Activated CD4-positive, alpha-beta T cell treated with anti-CD3 and anti-CD28 coated beads for 48 hours (primary cell): ENCODE data around the gene LRRC8C.
A peak's percentile ranks its signal among the peaks of the same experiment; 100 is the strongest.
"Not testable (repeated sequence)": the region's sequence is repeated elsewhere in the genome, so short reads cannot be mapped to it uniquely, and the experiment has no call there.

Experiments
- DNase-seq: peaks from one replicate; pipeline ENCODE4 v3.0.0-alpha.2; 2020

Gene LRRC8C

DNA sequence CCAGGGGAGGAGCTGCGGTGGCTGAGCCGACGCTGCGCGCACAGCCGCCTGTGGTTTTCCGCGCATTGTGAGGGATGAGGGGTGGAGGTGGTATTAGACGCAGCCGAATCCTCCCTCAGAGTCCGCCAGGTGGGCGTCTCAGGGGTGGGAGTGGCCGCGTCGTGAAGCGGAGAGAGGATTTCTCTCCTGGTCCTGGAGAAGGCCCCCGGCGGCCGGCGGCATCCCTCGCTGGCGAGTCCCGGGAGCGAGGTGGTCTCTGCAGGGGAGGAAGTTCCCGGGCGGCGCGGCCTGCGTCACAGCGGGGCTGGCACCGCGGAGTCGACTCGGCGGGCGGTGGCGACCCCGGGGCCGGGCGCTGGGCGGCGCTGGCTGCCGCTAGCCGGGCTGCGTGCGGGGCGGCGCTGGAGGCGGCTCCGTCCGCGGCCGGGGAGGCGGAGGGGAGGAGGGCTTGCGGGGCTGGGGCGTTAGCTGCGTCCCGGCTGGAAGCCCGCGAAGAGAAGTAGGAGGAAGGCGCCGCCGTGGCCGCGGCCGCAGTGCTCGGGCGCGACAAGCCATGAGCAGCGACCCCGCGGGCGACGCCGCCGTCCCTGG, at the start of gene LRRC8C:
Gene LRRC8C (plus strand): TSS at position 464 of the 591 bp plus-strand sequence. CDS start 53,354 bp downstream, outside the sequence.
- DNase-seq = peak; percentile 90

DNA sequence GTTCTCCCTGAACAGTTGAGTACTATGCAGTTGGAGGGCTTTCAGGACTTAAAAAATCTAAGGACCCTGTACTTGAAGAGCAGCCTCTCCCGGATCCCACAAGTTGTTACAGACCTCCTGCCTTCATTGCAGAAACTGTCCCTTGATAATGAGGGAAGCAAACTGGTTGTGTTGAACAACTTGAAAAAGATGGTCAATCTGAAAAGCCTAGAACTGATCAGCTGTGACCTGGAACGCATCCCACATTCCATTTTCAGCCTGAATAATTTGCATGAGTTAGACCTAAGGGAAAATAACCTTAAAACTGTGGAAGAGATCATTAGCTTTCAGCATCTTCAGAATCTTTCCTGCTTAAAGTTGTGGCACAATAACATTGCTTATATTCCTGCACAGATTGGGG, 48.7 kb upstream of the LRRC8C start:
- DNase-seq = no peak

DNA sequence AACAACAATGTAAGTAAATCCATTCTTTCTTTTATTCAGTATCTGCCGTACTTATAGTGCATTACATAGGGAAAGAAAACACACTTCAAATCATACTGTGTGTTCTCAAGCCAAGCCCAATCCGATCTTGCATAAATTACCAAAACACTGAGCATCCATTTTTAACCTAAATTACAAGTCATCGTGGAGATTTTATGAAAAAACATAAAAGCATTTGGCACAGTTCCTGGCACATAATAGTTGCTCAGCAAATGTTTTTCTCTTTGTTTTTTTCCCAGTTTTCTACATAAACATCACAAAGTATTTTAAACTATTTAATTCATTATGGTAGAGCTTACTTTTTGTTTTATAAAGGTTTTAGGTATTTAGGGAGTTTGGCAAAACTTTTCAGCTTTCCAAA, 48.1 kb upstream of the LRRC8C start:
- DNase-seq = no peak

DNA sequence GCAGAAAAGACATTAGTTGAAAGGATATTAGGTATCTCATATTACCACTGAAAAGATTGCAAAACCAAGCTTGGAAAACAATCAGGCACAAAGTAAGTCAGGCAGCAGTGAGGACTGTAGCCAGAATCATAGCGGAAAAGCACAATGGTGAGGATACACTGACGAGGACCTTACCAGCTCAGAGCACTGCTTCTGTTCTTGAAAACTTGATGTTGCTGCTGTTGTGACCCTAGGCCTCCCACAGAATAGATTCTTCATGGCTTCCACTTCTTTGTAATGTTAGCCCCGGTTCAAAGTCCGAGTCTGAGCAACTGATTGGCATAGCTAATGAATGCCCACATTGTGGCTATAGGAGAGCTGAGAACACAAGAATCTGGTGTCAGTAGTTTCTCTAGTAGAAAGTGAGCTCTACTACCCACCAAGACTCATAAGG, 45.2 kb upstream of the LRRC8C start:
- DNase-seq = no peak

DNA sequence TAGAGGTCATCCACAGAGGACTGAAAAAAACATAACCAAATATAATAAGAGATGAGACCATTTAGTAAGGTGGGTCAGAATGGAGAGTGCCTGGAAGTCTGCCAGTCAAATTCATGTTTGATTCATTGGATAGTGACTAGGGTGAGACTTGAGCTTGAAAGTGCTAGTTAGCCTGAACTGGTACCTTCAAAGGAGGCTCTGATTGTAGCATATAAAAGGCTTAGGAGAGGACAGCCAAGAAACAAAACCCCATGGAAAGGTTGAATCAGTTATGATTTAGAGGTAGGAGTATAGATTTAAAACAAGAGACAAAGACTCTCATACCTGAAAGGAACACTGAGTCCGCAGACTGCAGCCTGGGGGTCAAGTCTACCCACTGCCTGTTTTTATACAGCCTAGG, 44.4 kb upstream of the LRRC8C start:
- no peak for DNase-seq

DNA sequence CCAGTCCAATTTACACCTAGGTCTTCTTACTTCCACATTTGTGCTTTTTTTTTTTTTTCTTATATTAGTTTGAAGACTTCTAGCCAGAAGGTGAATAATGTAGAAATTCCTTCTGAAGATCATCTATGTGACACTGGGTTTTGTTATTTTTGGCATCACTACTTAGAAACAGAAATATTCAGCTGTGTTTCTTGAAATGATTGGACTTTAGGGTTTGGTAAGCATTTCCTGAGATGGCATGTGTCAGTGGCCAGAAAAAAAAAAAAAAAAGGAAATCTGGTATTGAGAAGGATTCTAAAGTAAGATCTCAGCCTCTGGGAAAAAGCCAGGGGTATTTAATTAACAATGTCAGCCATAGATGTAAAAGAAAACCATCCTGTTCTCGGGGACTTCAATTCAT, 43.4 kb upstream of the LRRC8C start:
- DNase-seq = no peak

DNA sequence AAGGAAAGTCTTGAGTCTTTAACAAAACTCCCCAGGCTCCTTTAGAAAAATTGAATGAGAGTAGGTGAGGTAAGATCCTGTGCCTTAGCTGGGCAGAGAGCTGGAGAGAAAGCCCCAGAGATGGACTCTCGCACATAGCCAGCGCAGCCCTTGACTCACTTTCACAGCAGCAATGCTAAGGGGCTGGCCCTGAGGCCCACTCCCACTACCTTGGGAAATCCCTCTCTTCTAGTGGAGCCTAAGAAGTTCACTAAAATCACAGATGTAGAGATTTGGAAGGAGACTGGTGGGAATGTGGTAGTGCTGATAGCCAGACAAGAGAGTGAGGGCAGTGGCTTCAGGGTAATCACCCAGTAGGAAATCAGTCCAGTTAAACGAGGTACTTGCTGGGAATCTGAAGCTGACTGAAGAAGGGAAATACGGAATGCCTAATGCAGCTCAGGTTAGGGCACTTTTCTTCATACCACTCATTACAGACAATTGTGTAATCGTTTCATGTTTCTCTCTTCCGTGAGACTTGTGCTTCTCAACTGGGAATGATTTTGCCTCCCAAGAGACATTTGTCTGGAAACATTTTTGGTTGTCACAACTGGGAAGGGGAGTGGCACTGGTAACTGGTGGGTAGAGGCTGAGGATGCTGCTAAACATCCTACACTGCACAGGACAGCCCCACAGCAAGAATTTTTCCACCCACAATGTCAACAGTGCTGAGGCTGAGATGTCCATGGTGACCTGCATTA, 42.4 kb upstream of the LRRC8C start:
- DNase-seq = no peak

DNA sequence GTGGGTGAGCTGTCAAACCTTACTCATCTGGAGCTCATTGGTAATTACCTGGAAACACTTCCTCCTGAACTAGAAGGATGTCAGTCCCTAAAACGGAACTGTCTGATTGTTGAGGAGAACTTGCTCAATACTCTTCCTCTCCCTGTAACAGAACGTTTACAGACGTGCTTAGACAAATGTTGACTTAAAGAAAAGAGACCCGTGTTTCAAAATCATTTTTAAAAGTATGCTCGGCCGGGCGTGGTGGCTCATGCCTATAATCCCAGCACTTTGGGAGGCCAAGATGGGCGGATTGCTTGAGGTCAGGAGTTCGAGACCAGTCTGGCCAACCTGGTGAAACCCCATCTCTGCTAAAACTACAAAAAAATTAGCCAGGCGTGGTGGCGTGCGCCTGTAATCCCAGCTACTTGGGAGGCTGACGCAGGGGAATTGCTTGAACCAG, 40.0 kb upstream of the LRRC8C start:
- DNase-seq = not testable (repeated sequence)

DNA sequence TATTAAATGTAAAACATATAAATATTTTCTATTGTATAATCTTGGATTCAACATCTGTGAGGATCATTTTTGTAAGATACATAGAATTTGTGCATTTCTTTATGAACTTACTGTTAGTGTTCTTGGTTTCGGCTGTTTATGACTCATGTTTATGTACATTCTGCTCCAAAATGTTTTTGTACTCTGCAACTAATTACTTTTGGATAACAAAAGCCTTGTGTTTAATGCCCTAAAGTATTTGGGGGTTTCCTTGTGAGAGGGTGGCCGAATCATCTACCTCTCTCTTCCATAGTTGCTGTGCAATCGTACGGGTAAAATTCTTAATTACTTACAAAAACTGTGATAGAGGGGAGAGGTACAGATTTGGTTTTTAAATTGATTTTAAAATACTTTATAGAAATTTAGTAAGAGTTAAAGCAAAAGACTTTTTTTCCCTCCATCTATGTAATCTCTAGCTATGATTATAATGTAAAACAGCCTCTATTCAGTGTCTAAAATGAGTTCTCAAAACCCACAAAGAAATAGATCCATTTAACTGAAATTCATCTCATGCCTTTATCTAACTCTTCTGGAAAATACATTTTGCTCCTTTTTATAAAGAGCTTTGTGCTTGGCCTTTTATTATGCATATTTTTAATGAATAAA, 38.7 kb upstream of the LRRC8C start:
- no peak for DNase-seq

DNA sequence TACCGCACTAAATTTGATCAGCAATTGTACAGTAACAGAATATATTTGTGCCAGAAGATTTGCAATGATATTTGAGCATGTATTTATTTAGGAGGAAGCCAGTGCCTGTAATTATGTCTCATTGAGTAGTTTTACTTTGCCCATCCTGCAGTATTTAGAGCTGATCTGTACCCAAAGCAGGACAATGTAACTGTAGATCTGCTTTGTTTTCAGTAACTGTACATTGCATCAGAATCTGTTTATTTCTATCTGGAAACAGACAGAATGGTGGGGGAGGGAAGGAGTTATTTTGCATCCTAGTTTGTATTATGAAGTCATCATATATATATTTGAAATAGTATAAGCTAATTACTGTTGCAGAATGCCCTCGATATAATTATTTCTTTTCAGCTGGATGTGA, 36.2 kb upstream of the LRRC8C start:
- no peak for DNase-seq

DNA sequence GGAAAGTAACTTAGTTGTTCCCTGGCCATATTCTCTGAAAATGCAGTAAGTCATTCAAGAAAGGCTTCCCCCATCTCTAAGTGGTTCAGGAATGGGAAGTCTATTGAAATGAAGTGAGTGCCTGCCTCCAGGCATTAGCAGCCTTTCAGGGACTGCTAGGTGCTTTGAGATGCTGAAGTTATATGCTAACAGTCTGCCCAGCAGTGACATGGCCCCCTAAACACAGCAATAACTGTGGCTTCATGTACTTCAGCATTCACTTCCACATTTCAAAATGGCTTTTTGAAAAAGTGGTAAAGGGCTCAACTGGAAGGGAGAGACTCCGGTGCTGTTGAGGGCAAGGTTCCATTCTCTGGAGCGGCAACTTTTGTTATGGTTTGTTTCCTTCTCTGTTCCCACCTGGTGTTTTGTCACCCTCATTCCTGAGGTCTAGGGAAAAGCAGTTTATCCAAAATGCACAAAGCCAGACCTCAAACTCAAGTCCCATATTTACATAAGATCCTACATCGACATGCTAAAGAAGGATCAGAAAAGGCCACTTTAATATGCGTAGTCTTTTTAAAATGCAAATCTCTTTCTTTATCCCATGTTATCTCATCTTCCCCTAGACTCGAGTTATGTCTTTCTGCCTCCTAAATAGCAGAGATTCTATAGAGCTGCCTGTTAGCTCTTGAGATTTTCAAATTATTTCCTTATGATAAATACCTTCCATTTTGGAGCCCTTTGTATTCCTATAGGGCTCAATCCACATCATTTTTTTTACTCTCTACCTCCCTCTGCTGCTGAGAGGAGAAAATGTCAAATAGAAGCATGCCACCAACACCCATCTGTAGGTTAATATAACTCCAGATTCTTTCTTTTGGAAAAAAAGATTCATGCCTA, 34.2 kb upstream of the LRRC8C start:
- DNase-seq = no peak

DNA sequence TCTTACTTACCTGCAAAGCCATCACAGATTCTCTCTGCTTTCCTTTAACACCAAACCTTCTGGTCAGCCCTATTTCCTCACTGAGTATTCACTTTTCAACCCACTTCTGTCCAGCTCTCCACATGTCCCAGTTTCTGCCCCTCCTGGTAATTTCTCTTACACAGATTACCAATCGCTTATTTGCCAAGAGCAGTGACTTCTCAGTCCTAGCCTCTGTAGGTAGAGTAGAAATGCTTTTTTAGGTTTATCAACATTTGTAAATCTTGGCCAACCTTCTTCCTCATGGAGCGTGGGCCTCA, 33.6 kb upstream of the LRRC8C start:
- no peak for DNase-seq

DNA sequence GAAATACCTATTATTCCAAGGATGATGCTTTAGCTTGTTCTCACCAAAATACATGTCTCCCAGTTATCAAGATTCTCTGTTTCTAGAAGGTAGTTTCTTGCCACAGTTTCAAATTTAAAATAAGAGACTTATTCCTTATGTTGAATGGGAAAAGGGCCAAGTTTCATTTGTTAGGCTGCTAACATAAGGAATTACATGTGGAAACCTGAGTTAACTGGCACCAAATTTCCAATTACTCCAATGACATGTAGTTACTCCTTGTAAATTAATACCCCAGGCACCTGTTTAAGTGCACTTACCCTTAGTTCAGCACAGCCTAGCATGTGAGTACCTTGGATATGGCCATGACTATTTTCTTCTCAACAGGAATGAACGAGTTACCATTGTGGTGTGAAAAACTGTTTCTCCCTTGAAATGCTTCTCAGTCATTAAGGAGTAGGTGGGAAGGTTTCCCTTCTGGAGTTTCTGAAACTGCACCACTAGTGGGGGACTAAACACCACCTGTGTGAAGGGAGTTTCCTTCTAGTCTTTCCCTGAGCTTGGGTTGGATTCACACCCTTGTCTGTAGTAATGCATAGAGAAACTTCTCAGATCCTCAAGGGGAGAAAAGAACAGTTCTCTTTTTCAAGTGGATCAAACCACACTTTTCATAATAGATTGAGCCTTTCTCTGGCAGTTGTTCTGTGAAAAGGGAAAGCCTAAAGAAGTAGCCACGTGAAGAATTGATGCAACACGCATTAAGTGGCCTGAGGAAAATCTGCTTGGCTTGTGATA, 32.3 kb upstream of the LRRC8C start:
- no peak for DNase-seq

DNA sequence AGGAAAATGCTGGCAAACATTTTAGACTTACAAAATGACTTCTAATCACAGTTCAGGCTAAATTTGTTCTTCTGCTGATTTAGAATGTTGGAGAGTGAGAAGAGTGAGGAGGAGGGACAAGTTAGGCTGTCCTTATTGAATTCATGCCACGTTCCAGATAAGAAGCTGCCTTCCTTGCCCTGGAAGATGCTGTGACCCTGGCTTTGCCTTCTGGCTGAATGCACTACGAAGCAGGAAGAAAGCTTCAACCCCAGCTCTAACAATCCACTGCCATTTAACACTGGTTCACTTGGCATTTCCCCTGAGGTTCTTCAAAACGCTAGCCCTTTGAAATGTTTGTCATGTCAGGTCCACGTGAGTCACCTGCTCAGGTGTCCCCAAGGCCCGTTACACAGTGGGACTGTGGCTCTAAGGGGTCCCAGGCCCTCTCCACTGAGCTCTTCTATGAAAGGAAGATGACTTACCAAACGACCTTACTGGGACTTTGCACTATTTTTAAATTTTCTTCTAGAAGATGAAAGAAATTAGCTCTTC, 30.0 kb upstream of the LRRC8C start:
- DNase-seq = peak; percentile 49

DNA sequence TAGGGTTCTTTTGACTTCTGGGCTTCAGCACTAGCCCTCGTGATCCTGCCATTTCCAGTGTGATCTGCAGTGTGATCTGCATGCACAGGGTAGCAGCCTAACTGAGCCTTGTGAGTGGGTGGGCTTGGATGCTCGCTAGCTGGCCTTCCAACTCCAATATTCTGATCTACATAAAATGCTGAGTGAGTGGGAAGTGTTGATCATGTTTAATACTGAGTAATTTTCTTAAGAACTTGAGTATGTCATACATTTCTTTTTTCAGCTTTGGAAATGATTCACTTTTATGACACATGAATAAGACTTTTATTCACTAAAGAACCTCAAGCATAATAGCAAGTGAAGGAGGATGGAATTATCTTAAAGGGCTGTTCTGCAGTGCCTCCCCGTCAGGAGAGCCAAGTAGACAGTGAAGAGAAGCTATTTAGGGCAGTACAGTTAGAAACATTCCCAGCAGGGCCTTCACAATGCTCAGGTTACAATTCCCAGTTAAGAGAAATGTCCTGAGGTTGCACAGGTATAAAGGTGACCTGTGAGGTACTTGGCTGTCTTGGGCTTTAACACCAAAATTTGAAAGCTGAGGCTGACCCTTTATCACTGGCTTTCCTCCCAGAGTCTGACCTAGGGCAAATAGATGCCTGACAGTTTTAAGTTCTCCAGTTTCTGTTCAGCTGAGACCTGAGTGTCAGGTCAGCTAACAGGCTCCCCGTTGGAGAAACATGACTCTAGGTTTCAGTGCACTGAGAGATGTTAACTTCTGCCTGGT, 29.1 kb upstream of the LRRC8C start:
- DNase-seq = peak; percentile 75

DNA sequence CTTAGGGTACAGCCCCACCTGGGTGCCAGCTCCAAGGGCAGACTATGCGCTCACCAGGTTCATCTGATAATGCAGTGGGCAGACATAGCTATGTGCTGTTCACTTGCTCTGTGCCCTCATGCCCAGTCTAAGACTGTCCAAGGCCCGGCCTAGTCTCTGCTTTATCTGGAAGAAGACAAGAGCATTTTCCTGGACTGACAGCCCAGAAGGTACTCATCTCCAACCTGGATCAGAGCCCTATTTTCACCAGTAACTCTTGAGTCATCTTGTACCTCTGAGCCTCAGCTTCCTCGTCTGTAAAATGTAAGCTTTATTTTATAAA, 28.5 kb upstream of the LRRC8C start:
- peak; percentile 56 for DNase-seq

DNA sequence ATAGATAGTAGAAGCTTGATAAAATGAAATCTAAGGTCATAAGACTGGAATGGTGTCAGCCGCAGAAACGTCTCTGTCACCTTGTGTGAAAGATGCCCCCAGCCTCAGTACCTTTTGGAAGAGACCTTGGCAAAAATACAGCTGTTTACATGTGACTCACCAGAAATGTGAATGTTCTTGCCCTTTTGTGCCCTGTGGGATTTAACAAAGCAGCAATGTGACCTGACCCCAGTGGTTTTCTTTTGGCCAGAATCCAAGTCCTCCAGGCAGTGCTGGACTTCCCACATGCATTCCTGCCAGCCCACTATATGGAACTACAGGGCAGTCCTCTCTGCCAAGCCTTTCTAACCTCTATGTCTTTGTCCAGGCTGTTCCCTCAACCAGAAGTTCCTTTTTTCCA, 27.2 kb upstream of the LRRC8C start:
- no peak for DNase-seq

DNA sequence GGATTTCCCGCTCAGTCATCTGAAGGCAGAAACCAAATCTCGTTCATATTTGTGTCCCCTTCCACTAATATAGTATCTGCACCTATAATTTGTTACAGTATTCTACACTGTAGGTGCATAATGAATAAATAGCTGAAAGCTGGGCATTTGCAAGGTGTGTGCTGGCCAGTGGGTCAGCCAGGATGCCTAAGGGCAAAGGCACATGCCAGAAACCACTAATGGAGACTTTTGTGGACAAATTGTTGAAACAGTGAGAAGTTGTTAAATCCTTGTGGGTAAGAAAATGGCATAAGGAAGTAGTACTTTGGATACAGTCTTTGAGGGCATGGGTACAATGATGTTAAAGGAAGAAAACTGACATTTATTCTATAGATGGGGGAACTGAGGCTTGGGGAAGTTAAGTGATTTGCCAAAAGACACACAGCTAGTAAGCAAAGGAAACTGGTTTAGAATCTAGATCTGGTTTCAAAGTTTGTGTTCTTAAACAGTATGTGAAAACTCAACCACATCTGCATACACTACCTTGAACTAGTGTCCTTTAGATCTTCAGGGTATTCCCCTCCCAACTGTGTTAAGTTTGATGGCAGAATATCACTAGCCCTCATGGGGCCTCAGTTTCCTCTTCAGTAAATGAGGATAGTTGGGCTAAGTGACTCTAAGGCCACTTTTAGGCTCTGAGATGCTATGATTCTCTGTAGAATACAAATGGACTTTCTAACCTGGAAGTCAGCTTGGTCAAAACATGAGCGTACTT, 26.5 kb upstream of the LRRC8C start:
- DNase-seq = no peak

DNA sequence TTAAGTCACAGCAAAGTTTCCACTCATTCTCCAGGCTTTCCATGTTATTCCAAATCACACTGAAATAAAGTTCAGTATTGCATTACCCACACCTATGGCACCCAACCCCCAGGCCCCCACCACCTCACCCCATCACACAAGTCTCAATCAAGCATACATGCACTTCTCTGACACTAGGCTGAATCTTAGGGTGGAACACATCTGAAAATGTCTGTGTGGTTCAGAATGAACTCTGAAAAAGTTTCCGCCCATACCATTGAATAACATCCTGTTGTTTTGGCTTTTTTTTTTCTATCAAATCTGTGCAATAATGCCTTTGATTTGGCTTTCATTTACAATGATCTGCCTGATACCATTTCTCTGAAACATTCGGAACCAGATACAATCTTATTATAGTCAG, 25.8 kb upstream of the LRRC8C start:
- peak; percentile 46 for DNase-seq

DNA sequence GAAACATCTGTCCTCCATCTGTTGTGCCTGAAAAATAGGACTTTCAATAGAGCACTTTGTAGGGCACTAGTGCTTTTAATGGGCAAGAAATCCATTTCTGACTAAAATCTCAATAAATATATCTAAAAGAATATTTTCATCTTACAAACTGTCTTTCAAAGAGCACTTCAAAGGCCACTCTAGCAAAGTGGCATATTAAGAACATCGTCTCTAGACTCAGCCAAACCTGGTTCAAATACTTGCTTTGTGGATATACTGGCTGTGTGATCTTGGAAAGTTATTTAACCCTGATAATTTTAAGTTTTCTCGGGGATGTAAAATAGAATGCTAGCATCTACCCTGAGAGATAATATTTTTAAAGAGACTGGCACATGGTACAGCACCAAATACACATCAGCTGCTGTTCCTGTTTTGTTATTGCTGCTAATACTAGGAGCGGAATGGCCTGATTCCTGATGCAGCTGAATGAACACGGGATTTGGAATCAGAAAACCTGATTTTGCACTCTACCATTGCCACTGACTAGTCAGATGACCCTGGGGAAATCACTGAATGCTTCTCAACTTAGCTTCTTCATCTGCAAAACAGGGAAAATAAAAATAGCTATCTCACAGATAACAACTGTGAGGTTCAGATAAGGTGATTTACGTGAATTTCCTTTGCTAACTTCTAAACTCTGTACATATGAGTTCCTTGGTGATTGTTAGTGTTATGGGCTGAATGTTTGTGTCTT, 25.2 kb upstream of the LRRC8C start:
- no peak for DNase-seq
